Measurements from ENCODE around the gene PAX5. TPM values are rescaled to one million over a fixed set of nuclear protein-coding genes. Genes with fewer than 3 reads are reported as not detected.

PAX5 gene
- total RNA-seq, 1 experiment from 2014 or later: not detected

Small RNA genes lying within 50 kb of the gene (small RNA-seq; reads per million reads assigned to genes)
- gene MIR4475 (not detected), gene MIR4476 (not detected), gene MIR4540 (not detected)

Other genes with a start within 250 kb of the PAX5 start
- 13.2 and 17.1 TPM in 2 replicates for gene ZCCHC7, start 86.3 kb upstream of the PAX5 start, total RNA-seq (2014; rRNA removed; shearing (Covaris generic))